ENCODE measurements around the gene LAMC2. TPM values are rescaled to one million over a fixed set of nuclear protein-coding genes. Genes with fewer than 3 reads are reported as not detected.

Gene LAMC2
- total RNA-seq, 4 donors from 2014 or later = 11.2 to 32.6 (median 14.9) TPM

GRCh38 chr1:183214021-183214970 lies 28.2 kb downstream of the LAMC2 start:
- no peaks in the 10 kb centered on the region for H3K27me3 ChIP-seq
- no peak for TF ChIP-seq POLR2AphosphoS5 (IDR thresholded peaks at IDR 0.05)
- TF ChIP-seq EP300 (IDR thresholded peaks at IDR 0.05) = no peak
- TF ChIP-seq, protein P1, sequence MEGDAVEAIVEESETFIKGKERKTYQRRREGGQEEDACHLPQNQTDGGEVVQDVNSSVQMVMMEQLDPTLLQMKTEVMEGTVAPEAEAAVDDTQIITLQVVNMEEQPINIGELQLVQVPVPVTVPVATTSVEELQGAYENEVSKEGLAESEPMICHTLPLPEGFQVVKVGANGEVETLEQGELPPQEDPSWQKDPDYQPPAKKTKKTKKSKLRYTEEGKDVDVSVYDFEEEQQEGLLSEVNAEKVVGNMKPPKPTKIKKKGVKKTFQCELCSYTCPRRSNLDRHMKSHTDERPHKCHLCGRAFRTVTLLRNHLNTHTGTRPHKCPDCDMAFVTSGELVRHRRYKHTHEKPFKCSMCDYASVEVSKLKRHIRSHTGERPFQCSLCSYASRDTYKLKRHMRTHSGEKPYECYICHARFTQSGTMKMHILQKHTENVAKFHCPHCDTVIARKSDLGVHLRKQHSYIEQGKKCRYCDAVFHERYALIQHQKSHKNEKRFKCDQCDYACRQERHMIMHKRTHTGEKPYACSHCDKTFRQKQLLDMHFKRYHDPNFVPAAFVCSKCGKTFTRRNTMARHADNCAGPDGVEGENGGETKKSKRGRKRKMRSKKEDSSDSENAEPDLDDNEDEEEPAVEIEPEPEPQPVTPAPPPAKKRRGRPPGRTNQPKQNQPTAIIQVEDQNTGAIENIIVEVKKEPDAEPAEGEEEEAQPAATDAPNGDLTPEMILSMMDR (IDR thresholded peaks at IDR 0.05) = no peak
- TF ChIP-seq POLR2A (IDR thresholded peaks at IDR 0.05; ENCODE audit: low read depth) = no peak
- 80% methylated on average over 5 of the region's 5 CpGs for WGBS
- peak overlapping the region in 1 of 4 donors; percentile 23 for H3K27ac ChIP-seq (replicated peaks in 1 of 4)
- H3K4me1 ChIP-seq = peaks cover 9 to 34% (median 29%) of the 10 kb centered on the region in 4 donors
- H3K36me3 ChIP-seq = peaks cover 0 to 12% (median 2%) of the 10 kb centered on the region in 4 donors
- intact Hi-C loops (cut with DNase I) = no loop called here
- H3K9me3 ChIP-seq = no peaks in the 10 kb centered on the region
- DNase-seq (ENCODE audit: extremely low spot score) = no peak
- H3K4me3 ChIP-seq = no peak overlapping the region

DNA sequence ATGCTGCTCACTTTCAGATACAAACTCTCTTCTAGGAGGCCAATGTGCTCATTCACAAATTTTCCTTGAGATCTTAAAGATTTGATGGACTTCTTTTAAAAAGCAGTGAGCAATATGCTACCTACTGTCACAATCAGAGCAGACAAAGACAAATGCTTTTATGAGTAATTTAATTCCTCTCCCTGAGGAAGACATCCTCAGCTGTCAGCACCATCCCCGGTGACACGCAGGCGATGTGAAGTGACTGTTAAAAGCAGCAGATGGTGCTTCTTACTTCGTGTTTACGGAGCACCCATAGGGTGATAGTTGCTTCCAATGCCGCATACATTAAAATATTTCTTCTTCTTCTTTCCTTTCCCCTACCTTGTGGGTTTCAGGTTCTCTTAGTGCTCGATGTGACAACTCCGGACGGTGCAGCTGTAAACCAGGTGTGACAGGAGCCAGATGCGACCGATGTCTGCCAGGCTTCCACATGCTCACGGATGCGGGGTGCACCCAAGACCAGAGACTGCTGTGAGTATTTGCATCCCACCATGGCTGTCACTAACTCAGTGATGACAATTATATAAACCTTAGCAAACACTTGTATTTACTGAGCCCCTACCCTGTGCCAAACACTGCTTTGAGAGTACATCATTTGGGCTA lies 29.1 kb downstream of the LAMC2 start:
- no peak for DNase-seq (ENCODE audit: extremely low spot score)
- intact Hi-C loops (cut with DNase I) = no loop called here
- peak overlapping the region in 1 of 4 donors; percentile 23 for H3K27ac ChIP-seq (replicated peaks in 1 of 4)

GRCh38 chr1:183215936-183216335 lies 29.9 kb downstream of the LAMC2 start:
- Histone ChIP-seq H3K4me3 (no peak overlapping the region), H3K4me1 (peaks cover 15 to 39% (median 36%) of the 10 kb centered on the region in 4 donors), H3K27me3 (no peaks in the 10 kb centered on the region), H3K9me3 (no peaks in the 10 kb centered on the region), H3K27ac (replicated peaks in 1 of 4) (peak overlapping the region in 1 of 4 donors; percentile 88), H3K36me3 (peaks cover 0 to 7% (median 2%) of the 10 kb centered on the region in 4 donors)
- intact Hi-C loops (cut with DNase I) = no loop called here
- DNase-seq (ENCODE audit: extremely low spot score) = no peak
- TF ChIP-seq, protein P1 (IDR thresholded peaks at IDR 0.05) = no peak
- TF ChIP-seq POLR2AphosphoS5 (IDR thresholded peaks at IDR 0.05) (no peak), EP300 (IDR thresholded peaks at IDR 0.05) (no peak), POLR2A (IDR thresholded peaks at IDR 0.05; ENCODE audit: low read depth) (no peak)
- WGBS = 88% methylated on average over 4 of the region's 4 CpGs

More for the DNA sequence above, 29.1 kb downstream of the LAMC2 start:
- H3K4me3 ChIP-seq = no peak overlapping the region
- peaks cover 0 to 8% (median 2%) of the 10 kb centered on the region in 4 donors for H3K36me3 ChIP-seq
- peaks cover 15 to 39% (median 35%) of the 10 kb centered on the region in 4 donors for H3K4me1 ChIP-seq
- no peak for TF ChIP-seq POLR2A (IDR thresholded peaks at IDR 0.05; ENCODE audit: low read depth)
- TF ChIP-seq POLR2AphosphoS5 (IDR thresholded peaks at IDR 0.05) = no peak
- TF ChIP-seq, protein P1 (IDR thresholded peaks at IDR 0.05) = no peak
- TF ChIP-seq EP300 (IDR thresholded peaks at IDR 0.05) = no peak
- WGBS = 96% methylated on average over 13 of the region's 13 CpGs
- no peaks in the 10 kb centered on the region for H3K27me3 ChIP-seq
- H3K9me3 ChIP-seq = no peaks in the 10 kb centered on the region

- intact Hi-C loops (cut with DNase I) = no loop called here
- TF ChIP-seq, protein P1 (IDR thresholded peaks at IDR 0.05) = no peak
- TF ChIP-seq POLR2A (IDR thresholded peaks at IDR 0.05; ENCODE audit: low read depth) (no peak), EP300 (IDR thresholded peaks at IDR 0.05) (no peak), POLR2AphosphoS5 (IDR thresholded peaks at IDR 0.05) (peak; percentile 5 to 17)
- no peaks in the 10 kb centered on the region for H3K27me3 ChIP-seq
These were observed 32.1 kb downstream of the LAMC2 start for GRCh38 chr1:183218027-183218618.

More at GRCh38 chr1:183218027-183218618, 32.1 kb downstream of the LAMC2 start:
- Histone ChIP-seq H3K9me3 (no peaks in the 10 kb centered on the region), H3K4me3 (no peak overlapping the region), H3K4me1 (peaks cover 15 to 39% (median 36%) of the 10 kb centered on the region in 4 donors), H3K27ac (replicated peaks in 1 of 4) (peak overlapping the region; percentile 81 to 88 (median 82)), H3K36me3 (peaks cover 0 to 7% (median 2%) of the 10 kb centered on the region in 4 donors)
- DNase-seq (ENCODE audit: extremely low spot score) = no peak
- WGBS = 51% methylated on average over 14 of the region's 14 CpGs

Measured in esophagus muscularis mucosa (tissue), 4 donors.